Breast epithelium (tissue), 4 donors: ENCODE data around the gene FSIP1. TPM values are rescaled to one million over a fixed set of nuclear protein-coding genes. Genes with fewer than 3 reads are reported as not detected.

ENCODE experiments used
- DNase-seq, 2 donors: peaks; one replicate each; pipeline ENCODE4 v3.0.0-alpha.2; 2019; ENCODE audit warnings: low spot score in 2 of 2
- H3K27ac ChIP-seq, 2 donors: fragments of 200-600 bp; sonication (generic) in 1 of 2; one replicate each; pipeline ENCODE4 v1.5.1; 2016 to 2019; ENCODE audit warnings: mild to moderate bottlenecking in 1 of 2
- H3K27me3 ChIP-seq, 2 donors: fragments of 200-600 bp; sonication (generic) in 1 of 2; one replicate each; pipeline versions ENCODE4 v1.5.1 to v1.6.0; 2017 to 2019; ENCODE audit warnings: control low read depth in 1 of 2, mild to moderate bottlenecking in 1 of 2
- H3K36me3 ChIP-seq: fragments of 200-600 bp; one replicate; pipeline ENCODE4 v1.5.1; 2019
- H3K4me1 ChIP-seq, 2 donors: fragments of 200-600 bp; sonication (generic); one replicate each; pipeline ENCODE4 v1.5.1; 2016 to 2019; ENCODE audit warnings: control low read depth in 1 of 2
- H3K4me3 ChIP-seq, 3 donors: fragments of 200-600 bp; sonication (generic); 1 replicate in 2 of 3; 2 replicates in 1 of 3; pipeline ENCODE4 v1.5.1; 2016 to 2019; ENCODE audit warnings: mild to moderate bottlenecking in 3 of 3, moderate library complexity in 2 of 3
- H3K9me3 ChIP-seq, 2 donors: fragments of 200-600 bp; sonication (generic) in 1 of 2; one replicate each; pipeline ENCODE4 v1.5.1; 2016 to 2019; ENCODE audit warnings: control low read depth in 1 of 2
- CTCF ChIP-seq, 3 donors: fragments of 450-650 bp; IDR thresholded peaks; one replicate each; pipeline ENCODE4 v1.5.1; 2016 to 2017; ENCODE audit warnings: antibody characterized with exemption in 3 of 3, mild to moderate bottlenecking in 3 of 3, moderate library complexity in 3 of 3
- POLR2A ChIP-seq: fragments of 450-650 bp; IDR thresholded peaks from one replicate; pipeline ENCODE4 v1.6.1; 2016; ENCODE audit warnings: antibody characterized with exemption, mild to moderate bottlenecking, moderate library complexity
- POLR2AphosphoS5 ChIP-seq, 3 donors: sonication (generic); formaldehyde crosslinking; IDR thresholded peaks; one replicate each; pipeline ENCODE4 v1.6.1; 2017; ENCODE audit warnings: antibody characterized with exemption in 3 of 3
- intact Hi-C: fragments of 100-400 bp; cut with DNase I; formaldehyde crosslinking; loops from one replicate; pipeline ENCODE4 v1.15.1; 2023; ENCODE audit warnings: low total_unique reads
- total RNA-seq, 3 donors: library from RNA; depleted of rRNA; stranded (reverse); fragments of >200 nt; gene quantifications; one replicate each; pipeline ENCODE4 v1.1.0, GENCODE V29; 2016

The FSIP1 gene
- total RNA-seq, 3 donors from 2014 or later, result 0.32 to 23.3 (median 16.2) TPM

- Histone ChIP-seq H3K27ac (no peak overlapping the region), H3K4me3 (no peak overlapping the region)
- intact Hi-C loops, result no loop called here
These were observed 2.5 kb upstream of the FSIP1 start for GRCh38 chr15:39785139-39785538.

GRCh38 chr15:39784638-39785037 is 2.0 kb upstream of the FSIP1 start:
- DNase-seq, result no peak
- no peaks in the 10 kb centered on the region for H3K27me3 ChIP-seq
- TF ChIP-seq CTCF (IDR thresholded peaks at IDR 0.05) (no peak), POLR2A (no peak), POLR2AphosphoS5 (IDR thresholded peaks at IDR 0.05) (no peak)
- no peaks in the 10 kb centered on the region for H3K36me3 ChIP-seq
- intact Hi-C loops, result no loop called here
- H3K27ac ChIP-seq, result no peak overlapping the region
- H3K4me3 ChIP-seq, result no peak overlapping the region
- no peaks in the 10 kb centered on the region for H3K9me3 ChIP-seq
- peaks cover 0 to 6% of the 10 kb centered on the region in 2 donors for H3K4me1 ChIP-seq

More at GRCh38 chr15:39785139-39785538, 2.5 kb upstream of the FSIP1 start:
- no peak for DNase-seq
- no peaks in the 10 kb centered on the region for H3K9me3 ChIP-seq
- H3K36me3 ChIP-seq, result no peaks in the 10 kb centered on the region
- TF ChIP-seq POLR2A (no peak), POLR2AphosphoS5 (IDR thresholded peaks at IDR 0.05) (no peak), CTCF (IDR thresholded peaks at IDR 0.05) (no peak)
- H3K27me3 ChIP-seq, result no peaks in the 10 kb centered on the region
- H3K4me1 ChIP-seq, result peaks cover 0 to 6% of the 10 kb centered on the region in 2 donors

GRCh38 chr15:39784125-39784524 is 1.5 kb upstream of the FSIP1 start:
- TF ChIP-seq POLR2A (no peak), POLR2AphosphoS5 (IDR thresholded peaks at IDR 0.05) (no peak), CTCF (IDR thresholded peaks at IDR 0.05) (no peak)
- intact Hi-C loops, result no loop called here
- H3K36me3 ChIP-seq, result no peaks in the 10 kb centered on the region
- DNase-seq, result no peak
- H3K4me1 ChIP-seq, result peaks cover 0 to 6% of the 10 kb centered on the region in 2 donors
- H3K4me3 ChIP-seq, result no peak overlapping the region
- H3K27ac ChIP-seq, result peak overlapping the region; percentile 79 to 94
- H3K27me3 ChIP-seq, result no peaks in the 10 kb centered on the region
- H3K9me3 ChIP-seq, result no peaks in the 10 kb centered on the region

DNA sequence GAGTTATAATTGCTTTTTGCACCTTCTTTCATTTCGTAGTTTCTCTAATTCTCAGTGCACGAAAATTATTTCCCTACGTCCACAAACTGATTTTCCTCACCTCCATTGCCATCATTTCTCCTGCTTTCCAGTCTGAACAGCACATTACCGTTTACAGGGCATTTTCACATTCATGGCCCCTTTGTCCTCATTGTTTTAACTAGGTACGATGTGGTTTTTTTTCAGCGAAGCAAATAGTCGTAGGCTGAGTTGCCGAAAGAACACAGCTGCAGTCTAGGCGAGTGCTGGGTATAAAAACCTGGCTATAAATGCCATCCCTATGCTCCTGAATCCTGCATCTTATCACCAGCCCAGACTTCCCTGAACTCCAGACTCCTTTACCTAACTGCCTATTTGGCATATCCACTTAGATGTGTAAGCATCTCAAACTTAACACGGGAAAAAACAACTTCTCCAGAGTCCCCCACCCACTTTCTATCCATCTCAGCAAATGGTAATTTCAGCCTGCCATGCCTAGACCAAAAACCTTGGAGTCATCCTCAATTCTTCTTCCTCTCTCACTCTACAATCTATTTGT is 691 bp upstream of the FSIP1 start:
- Histone ChIP-seq H3K27ac (peak overlapping the region; percentile 79 to 94), H3K4me1 (peaks cover 0 to 6% of the 10 kb centered on the region in 2 donors), H3K36me3 (no peaks in the 10 kb centered on the region), H3K9me3 (no peaks in the 10 kb centered on the region), H3K27me3 (no peaks in the 10 kb centered on the region), H3K4me3 (peak overlapping the region; percentile 63 to 95 (median 76))
- no peak for TF ChIP-seq CTCF (IDR thresholded peaks at IDR 0.05)
- no peak for TF ChIP-seq POLR2AphosphoS5 (IDR thresholded peaks at IDR 0.05)
- TF ChIP-seq POLR2A, result no peak
- intact Hi-C loops, result no loop called here
- no peak for DNase-seq

- Histone ChIP-seq H3K4me1 (peaks cover 0 to 6% of the 10 kb centered on the region in 2 donors), H3K4me3 (peak overlapping the region; percentile 63 to 95 (median 76)), H3K27ac (peak overlapping the region; percentile 79 to 94), H3K9me3 (no peaks in the 10 kb centered on the region), H3K27me3 (no peaks in the 10 kb centered on the region), H3K36me3 (no peaks in the 10 kb centered on the region)
- TF ChIP-seq POLR2A, result no peak
- TF ChIP-seq CTCF (IDR thresholded peaks at IDR 0.05), result no peak
- TF ChIP-seq POLR2AphosphoS5 (IDR thresholded peaks at IDR 0.05), result no peak
- no peak for DNase-seq
- intact Hi-C loops, result no loop called here
These were observed 706 bp downstream of the FSIP1 start for GRCh38 chr15:39781967-39782302.
